ENCODE measurements around the gene ARF6.

DNA sequence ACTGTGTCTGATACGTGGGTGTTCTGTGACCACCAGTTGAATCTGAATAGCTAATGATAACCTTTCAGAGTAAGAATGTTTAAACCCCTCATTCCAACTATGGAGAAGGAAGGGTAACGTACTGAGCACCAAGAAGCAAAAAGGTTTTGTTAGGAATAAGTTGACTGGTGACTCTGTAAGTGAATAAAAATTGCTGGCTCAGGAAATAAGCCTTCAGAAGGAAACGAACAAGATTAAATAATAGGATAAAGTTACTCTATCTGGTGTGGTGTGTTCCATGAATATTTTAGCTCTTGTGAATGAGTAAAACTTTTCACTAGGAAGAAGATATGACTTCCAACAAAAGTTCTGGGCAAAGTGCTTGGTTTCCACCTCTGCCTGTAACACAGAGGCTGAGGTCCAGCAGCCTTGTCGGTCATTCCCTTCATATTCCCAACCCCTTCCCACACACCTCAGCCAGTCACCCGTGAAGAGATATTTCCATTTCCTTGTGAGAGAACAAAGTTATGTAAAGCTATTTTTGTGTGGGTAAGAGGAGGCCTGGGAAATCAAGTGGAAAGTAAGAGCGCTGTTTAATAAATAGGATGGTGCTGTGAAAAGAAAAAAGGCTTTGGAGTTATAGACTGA lies 47.1 kb downstream of the ARF6 start:
- TF ChIP-seq POLR2AphosphoS5 (IDR thresholded peaks at IDR 0.05) (no peak), POLR2A (IDR thresholded peaks at IDR 0.05; ENCODE audit: low read depth) (no peak), EP300 (IDR thresholded peaks at IDR 0.05) (no peak)
- TF ChIP-seq, protein P1, sequence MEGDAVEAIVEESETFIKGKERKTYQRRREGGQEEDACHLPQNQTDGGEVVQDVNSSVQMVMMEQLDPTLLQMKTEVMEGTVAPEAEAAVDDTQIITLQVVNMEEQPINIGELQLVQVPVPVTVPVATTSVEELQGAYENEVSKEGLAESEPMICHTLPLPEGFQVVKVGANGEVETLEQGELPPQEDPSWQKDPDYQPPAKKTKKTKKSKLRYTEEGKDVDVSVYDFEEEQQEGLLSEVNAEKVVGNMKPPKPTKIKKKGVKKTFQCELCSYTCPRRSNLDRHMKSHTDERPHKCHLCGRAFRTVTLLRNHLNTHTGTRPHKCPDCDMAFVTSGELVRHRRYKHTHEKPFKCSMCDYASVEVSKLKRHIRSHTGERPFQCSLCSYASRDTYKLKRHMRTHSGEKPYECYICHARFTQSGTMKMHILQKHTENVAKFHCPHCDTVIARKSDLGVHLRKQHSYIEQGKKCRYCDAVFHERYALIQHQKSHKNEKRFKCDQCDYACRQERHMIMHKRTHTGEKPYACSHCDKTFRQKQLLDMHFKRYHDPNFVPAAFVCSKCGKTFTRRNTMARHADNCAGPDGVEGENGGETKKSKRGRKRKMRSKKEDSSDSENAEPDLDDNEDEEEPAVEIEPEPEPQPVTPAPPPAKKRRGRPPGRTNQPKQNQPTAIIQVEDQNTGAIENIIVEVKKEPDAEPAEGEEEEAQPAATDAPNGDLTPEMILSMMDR (IDR thresholded peaks at IDR 0.05) = no peak
